H1 (cell line): ENCODE measurements around the gene SELENOO. TPM values are rescaled to one million over a fixed set of nuclear protein-coding genes. Genes with fewer than 3 reads are reported as not detected.

Experiments used
- CTCF ChIA-PET: fragments of 300-600 bp; sonication (Branson Sonifier 250); formaldehyde crosslinking; loops from one replicate; lab custom pipeline; 2021; ENCODE audit not compliant: partially characterized antibody; lab: Charles Lee
- POLR2A ChIA-PET: fragments of 300-600 bp; sonication (Branson Sonifier 250); formaldehyde crosslinking; loops from one replicate; lab custom pipeline; 2021; ENCODE audit warnings: inconsistent platforms; ENCODE audit not compliant: partially characterized antibody; lab: Charles Lee
- DNase-seq, 2 experiments: peaks; one replicate each; pipeline versions ENCODE4 v3.0.0 to v3.0.0-alpha.2; 2010 to 2022; ENCODE audit warnings: low spot score in 2 of 2, low read depth in 1 of 2, mixed read lengths in 1 of 2
- FAIRE-seq: peaks from 2 replicates; lab custom pipeline; 2011; peaks lifted over from hg19 to GRCh38; lab: Jason Lieb, UNC
- H2AFZ ChIP-seq: 2 replicates; pipeline ENCODE4 v1.8.1; 2012; ENCODE audit warnings: low read length, inconsistent platforms
- H2AK5ac ChIP-seq: 2 replicates; pipeline ENCODE4 v1.6.1; 2013; ENCODE audit warnings: low read depth, low read length
- H2BK120ac ChIP-seq: replicated peaks from 2 replicates; pipeline ENCODE3; 2013; ENCODE audit warnings: low read depth, low read length, inconsistent platforms
- H2BK12ac ChIP-seq: 2 replicates; pipeline ENCODE4 v1.6.1; 2013; ENCODE audit warnings: low read depth, low read length
- H2BK15ac ChIP-seq: 2 replicates; pipeline ENCODE4 v1.6.1; 2013; ENCODE audit warnings: low read length
- H2BK20ac ChIP-seq: 2 replicates; pipeline ENCODE4 v1.6.1; 2013; ENCODE audit warnings: low read length
- H2BK5ac ChIP-seq: 2 replicates; pipeline ENCODE4 v1.6.1; 2013; ENCODE audit warnings: low read depth, low read length
- H3K14ac ChIP-seq: 2 replicates; pipeline ENCODE4 v1.6.1; 2013; ENCODE audit warnings: inconsistent platforms; ENCODE audit not compliant: insufficient read length
- H3K18ac ChIP-seq: 2 replicates; pipeline ENCODE4 v1.6.1; 2013; ENCODE audit warnings: low read length; ENCODE audit errors: extremely low read depth
- H3K23ac ChIP-seq: 2 replicates; pipeline ENCODE4 v1.6.1; 2013; ENCODE audit warnings: inconsistent platforms; ENCODE audit not compliant: insufficient read length
- H3K23me2 ChIP-seq: 2 replicates; pipeline ENCODE4 v1.6.1; 2013; ENCODE audit warnings: low read depth, low read length
- H3K27ac ChIP-seq: 2 replicates; pipeline ENCODE4 v1.6.1; 2011; ENCODE audit warnings: low read depth, low read length, inconsistent platforms
- H3K27me3 ChIP-seq, 4 experiments: replicated peaks in 1 of 4; 1 replicate in 1 of 4; 2 replicates in 3 of 4; pipeline versions ENCODE4 v1.6.1 to v1.8.1; 2011 to 2013; ENCODE audit warnings: low read length in 3 of 4, mild to moderate bottlenecking in 3 of 4, inconsistent platforms in 2 of 4, mixed read lengths in 2 of 4, moderate library complexity in 1 of 4; ENCODE audit not compliant: control insufficient read depth in 3 of 4, insufficient read depth in 3 of 4; ENCODE audit errors: extremely low read depth in 1 of 4
- H3K36me3 ChIP-seq, 4 experiments: 2 replicates each; pipeline versions ENCODE4 v1.6.1 to v1.8.1; 2011 to 2013; ENCODE audit warnings: mild to moderate bottlenecking in 4 of 4, low read length in 3 of 4, moderate library complexity in 2 of 4, control low read depth in 1 of 4, inconsistent platforms in 1 of 4; ENCODE audit not compliant: insufficient read depth in 4 of 4, control insufficient read depth in 2 of 4
- H3K4ac ChIP-seq: replicated peaks from 2 replicates; pipeline ENCODE3; 2013; ENCODE audit warnings: low read length, low read depth, mixed read lengths, inconsistent platforms; ENCODE audit not compliant: insufficient read length
- H3K4me1 ChIP-seq, 4 experiments: replicated peaks in 1 of 4; 1 replicate in 1 of 4; 2 replicates in 3 of 4; pipeline versions ENCODE4 v1.6.1 to v1.8.1; 2011 to 2013; ENCODE audit warnings: low read length in 3 of 4, inconsistent platforms in 2 of 4, mixed read lengths in 1 of 4; ENCODE audit not compliant: insufficient read depth in 4 of 4, control insufficient read depth in 3 of 4
- H3K4me2 ChIP-seq, 2 experiments: 2 replicates each; pipeline versions ENCODE4 v1.6.1 to v1.8.1; 2011 to 2013; ENCODE audit warnings: low read depth in 2 of 2, low read length in 2 of 2, control low read depth in 1 of 2, inconsistent platforms in 1 of 2, mild to moderate bottlenecking in 1 of 2; ENCODE audit not compliant: insufficient read depth in 1 of 2
- H3K4me3 ChIP-seq, 4 experiments: fragments of 200-600, 300-600 bp in 1 of 4; sonication (generic), shearing (Covaris generic), sonication (Bioruptor Twin) in 1 of 4; 2 replicates each; pipeline versions ENCODE4 v1.5.1 to v1.8.1; 2011 to 2016; ENCODE audit warnings: low read length in 4 of 4, low read depth in 3 of 4, control low read depth in 2 of 4, inconsistent platforms in 2 of 4, mild to moderate bottlenecking in 2 of 4, mixed read lengths in 1 of 4, moderate library complexity in 1 of 4; ENCODE audit not compliant: insufficient read depth in 2 of 4; ENCODE audit errors: extremely low read depth in 1 of 4
- H3K56ac ChIP-seq: replicated peaks from 2 replicates; pipeline ENCODE3; 2013; ENCODE audit warnings: low read depth, mild to moderate bottlenecking, mixed read lengths, low read length, inconsistent platforms; ENCODE audit not compliant: insufficient read length
- H3K79me1 ChIP-seq: 2 replicates; pipeline ENCODE4 v1.6.1; 2013; ENCODE audit warnings: low read depth, low read length, control low read depth
- H3K79me2 ChIP-seq, 2 experiments: 2 replicates each; pipeline versions ENCODE4 v1.6.1 to v1.8.1; 2012 to 2013; ENCODE audit warnings: low read length in 2 of 2, mild to moderate bottlenecking in 2 of 2, inconsistent platforms in 1 of 2; ENCODE audit not compliant: insufficient read depth in 2 of 2, control insufficient read depth in 1 of 2
- H3K9ac ChIP-seq, 4 experiments: replicated peaks in 1 of 4; 1 replicate in 1 of 4; 2 replicates in 3 of 4; pipeline versions ENCODE4 v1.6.1 to v1.8.1; 2011 to 2013; ENCODE audit warnings: low read depth in 3 of 4, low read length in 3 of 4, control low read depth in 2 of 4, mild to moderate bottlenecking in 2 of 4, moderate library complexity in 2 of 4, inconsistent platforms in 1 of 4; ENCODE audit errors: extremely low read depth in 1 of 4
- H3K9me3 ChIP-seq, 2 experiments: 2 replicates each; pipeline versions ENCODE4 v1.6.1 to v1.8.1; 2012 to 2013; ENCODE audit warnings: mild to moderate bottlenecking in 2 of 2, moderate library complexity in 2 of 2, control low read depth in 1 of 2, inconsistent platforms in 1 of 2, low read depth in 1 of 2, low read length in 1 of 2, mixed read lengths in 1 of 2; ENCODE audit not compliant: insufficient read depth in 2 of 2
- H4K20me1 ChIP-seq, 2 experiments: replicated peaks in 1 of 2; 2 replicates each; pipeline versions ENCODE3 to v1.8.1; 2011 to 2013; ENCODE audit warnings: inconsistent platforms in 2 of 2, low read length in 2 of 2, mild to moderate bottlenecking in 1 of 2; ENCODE audit not compliant: insufficient read depth in 2 of 2, control insufficient read depth in 1 of 2
- H4K5ac ChIP-seq: 2 replicates; pipeline ENCODE4 v1.6.1; 2013; ENCODE audit warnings: low read length, low read depth, mixed read lengths, inconsistent platforms; ENCODE audit not compliant: insufficient read length
- H4K8ac ChIP-seq: 2 replicates; pipeline ENCODE4 v1.8.0; 2013; ENCODE audit warnings: mild to moderate bottlenecking, moderate library complexity, low read length, inconsistent platforms; ENCODE audit not compliant: insufficient read depth; ENCODE audit errors: extremely low read depth
- H4K91ac ChIP-seq: replicated peaks from 2 replicates; pipeline ENCODE3; 2013; ENCODE audit warnings: low read length, mixed read lengths, inconsistent platforms; ENCODE audit not compliant: insufficient read length
- ASH2L ChIP-seq: fragments of 200-600, 300-600 bp; sonication (generic); IDR thresholded peaks from one replicate; pipeline ENCODE4 v1.7.1; 2017; ENCODE audit warnings: low read length
- BRCA1 ChIP-seq: IDR thresholded peaks from 2 replicates; pipeline ENCODE4 v1.6.1; 2012; ENCODE audit warnings: low read depth, low read length, improper control_type of control experiment
- CTBP2 ChIP-seq: IDR thresholded peaks from 2 replicates; pipeline ENCODE4 v1.7.0; 2011; ENCODE audit warnings: borderline replicate concordance, mild to moderate bottlenecking, moderate library complexity, mixed read lengths, low read length; ENCODE audit not compliant: insufficient read depth, insufficient read length
- EGR1 ChIP-seq: IDR thresholded peaks from 2 replicates; pipeline ENCODE4 v1.6.1; 2011; ENCODE audit warnings: low read depth, low read length, borderline replicate concordance
- GABPA ChIP-seq: IDR thresholded peaks from 2 replicates; pipeline ENCODE4 v1.6.1; 2011; ENCODE audit warnings: mild to moderate bottlenecking, low read length, moderate library complexity, borderline replicate concordance; ENCODE audit not compliant: insufficient read depth
- KDM5A ChIP-seq: fragments of 200-600 bp; IDR thresholded peaks from 2 replicates; pipeline ENCODE4 v1.7.1; 2012; ENCODE audit warnings: mild to moderate bottlenecking, low read length, inconsistent platforms, mixed read lengths
- RBBP5 ChIP-seq: IDR thresholded peaks from 2 replicates; pipeline ENCODE4 v1.7.1; 2012; ENCODE audit warnings: low read depth, mild to moderate bottlenecking, inconsistent platforms, low read length, moderate library complexity, borderline replicate concordance
- SP2 ChIP-seq: IDR thresholded peaks from 2 replicates; pipeline ENCODE4 v1.6.1; 2012; ENCODE audit warnings: mild to moderate bottlenecking, low read length, inconsistent platforms
- SUZ12 ChIP-seq: fragments of 200-600 bp; sonication (generic); IDR thresholded peaks from 2 replicates; pipeline ENCODE4 v1.6.1; 2012; ENCODE audit warnings: mild to moderate bottlenecking, inconsistent platforms, low read length, moderate library complexity, mixed read lengths
- WGBS, 2 experiments: shearing (Covaris generic) in 1 of 2; methylation state at CpG; one replicate each; pipeline versions ENCODE4 v1.1.6 to v1.1.7; 2013 to 2015; ENCODE audit warnings: low lambda C conversion rate in 2 of 2, mixed read lengths in 2 of 2, inconsistent platforms in 1 of 2, low coverage in 1 of 2, missing lambda C conversion rate in 1 of 2; ENCODE audit not compliant: insufficient replicate concordance in 2 of 2, insufficient coverage in 1 of 2, insufficient read length in 1 of 2; ENCODE audit errors: extremely low coverage in 1 of 2, missing lambda C conversion rate in 1 of 2; 5-methylcytosine and 5-hydroxymethylcytosine counted together
- polyA plus RNA-seq, 7 experiments: library from polyadenylated mRNA; depleted of rRNA in 3 of 7; stranded (reverse) in 5 of 7; unstranded in 2 of 7; fragments of >200 nt in 5 of 7; fragments of 200-250 nt in 2 of 7; gene quantifications; 1 replicate in 5 of 7; 2 replicates in 1 of 7; 4 replicates in 1 of 7; pipeline versions ENCODE4 v1.2.1 to v1.2.3, GENCODE V29; 2011 to 2013; ENCODE audit warnings: missing spikeins in 2 of 7, mixed read lengths in 2 of 7
- total RNA-seq: library from RNA; stranded (reverse); fragmentation: NEBNext Ultra II Directional; extraction: Animal tissue kit (Norgen Biotek cat#: 25700); gene quantifications from 2 replicates; pipeline ENCODE4 v1.2.1, GENCODE V29; 2021
- TF ChIP-seq, protein P1 (sequence below), 3 experiments: IDR thresholded peaks; 1 replicate in 2 of 3; 2 replicates in 1 of 3; pipeline versions ENCODE4 v1.5.1 to v1.6.1; 2011; ENCODE audit warnings: low read length in 3 of 3, mild to moderate bottlenecking in 3 of 3, inconsistent platforms in 2 of 3, low read depth in 1 of 3, moderate library complexity in 1 of 3; ENCODE audit not compliant: insufficient read depth in 1 of 3; ENCODE audit errors: control extremely low read depth in 1 of 3

Gene SELENOO
- total and polyA plus RNA-seq, 2 of the 8 experiments (the other 6 are each of a cell fraction or from before 2014, with no cell fraction given): 18.6 to 25.1 TPM

DNA sequence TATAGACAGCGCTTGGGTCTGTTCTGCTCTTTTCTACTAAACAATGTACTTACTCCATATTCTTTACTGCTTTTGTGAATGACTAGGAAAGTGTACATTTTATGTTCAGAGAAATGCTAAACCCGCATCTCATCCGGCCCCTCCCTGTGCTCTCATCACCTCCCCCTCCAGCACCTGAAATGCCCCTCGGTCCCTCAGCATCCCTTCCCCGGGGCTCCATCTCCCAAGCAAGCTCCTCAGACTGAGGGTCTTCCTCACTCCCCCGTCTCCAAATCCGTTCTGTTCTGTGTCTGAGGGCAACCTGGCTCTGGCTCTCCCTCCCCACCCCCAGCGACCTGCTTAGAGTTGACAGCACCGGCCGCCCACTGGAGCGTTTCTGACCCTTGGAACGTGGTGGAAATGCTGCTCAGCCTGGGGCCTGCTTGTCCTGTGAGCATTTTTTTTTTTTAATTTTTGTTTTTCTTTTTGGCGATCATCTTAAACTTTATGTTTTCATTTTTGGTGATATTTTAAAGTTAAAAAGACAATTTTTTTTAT is 1.4 kb downstream of the SELENOO start:
- Histone ChIP-seq H3K4me1 (peaks cover 0 to 8% (median 6%) of the 10 kb centered on the region in 4 experiments; a peak in 6 of 7 replicates), H3K36me3 (peaks cover 0 to 19% (median 10%) of the 10 kb centered on the region in 4 experiments; a peak in 5 of 8 replicates), H3K9me3 (no peaks in the 10 kb centered on the region), H2BK5ac (no peak overlapping the region), H3K4ac (no peak overlapping the region), H3K27ac (no peak overlapping the region), H3K56ac (no peak overlapping the region), H4K91ac (no peak overlapping the region), H4K8ac (0 out of 2 replicates have a peak overlapping the region, but pooled peaks have one; percentile 63), H2AK5ac (no peak overlapping the region), H3K23ac (no peak overlapping the region), H3K18ac (no peak overlapping the region), H3K14ac (no peak overlapping the region), H4K5ac (no peak overlapping the region), H2BK15ac (no peak overlapping the region), H3K4me3 (peak overlapping the region; percentile 41 to 69 (median 62)), H2BK20ac (no peak overlapping the region), H3K23me2 (peaks cover 13% of the 10 kb centered on the region; the same call in 1 of the 2 replicates), H3K27me3 (no peaks in the 10 kb centered on the region), H3K79me1 (peaks cover 2% of the 10 kb centered on the region; the same call in 1 of the 2 replicates), H3K4me2 (peak overlapping the region; percentile 84 to 98), H4K20me1 (peaks cover 4 to 24% of the 10 kb centered on the region in 2 experiments), H2BK120ac (no peak overlapping the region), H3K79me2 (peaks cover 0 to 13% of the 10 kb centered on the region in 2 experiments; a peak in 1 of 4 replicates), H2BK12ac (no peak overlapping the region), H3K9ac (peak overlapping the region in 2 of 4 experiments; percentile 34 to 48; a peak in 3 of 7 replicates), H2AFZ (no peak overlapping the region)
- DNase-seq (no peak), FAIRE-seq (no peak)
- ChIA-PET CTCF (interaction anchor here (1.5 kb wide), 1 partner anchor 12 kb away, joined by 6 read pairs; no protein-coding TSS in a partner anchor), POLR2A (interaction anchor here (0.9 to 1.5 kb wide), 3 partner anchors 9 to 52 kb away, joined by 3 to 5 read pairs (median 4); partner anchors contain the start of gene TUBGCP6)
- 82% methylated on average over 13 of the region's 13 CpGs; no CpG with 5 or more reads in 1 of the 2 experiments for WGBS, 2 experiments
- TF ChIP-seq RBBP5 (no peak), EGR1 (no peak), SUZ12 (no peak), GABPA (no peak), KDM5A (no peak), CTBP2 (no peak), ASH2L (no peak), BRCA1 (no peak), SP2 (no peak)
- TF ChIP-seq, protein P1, sequence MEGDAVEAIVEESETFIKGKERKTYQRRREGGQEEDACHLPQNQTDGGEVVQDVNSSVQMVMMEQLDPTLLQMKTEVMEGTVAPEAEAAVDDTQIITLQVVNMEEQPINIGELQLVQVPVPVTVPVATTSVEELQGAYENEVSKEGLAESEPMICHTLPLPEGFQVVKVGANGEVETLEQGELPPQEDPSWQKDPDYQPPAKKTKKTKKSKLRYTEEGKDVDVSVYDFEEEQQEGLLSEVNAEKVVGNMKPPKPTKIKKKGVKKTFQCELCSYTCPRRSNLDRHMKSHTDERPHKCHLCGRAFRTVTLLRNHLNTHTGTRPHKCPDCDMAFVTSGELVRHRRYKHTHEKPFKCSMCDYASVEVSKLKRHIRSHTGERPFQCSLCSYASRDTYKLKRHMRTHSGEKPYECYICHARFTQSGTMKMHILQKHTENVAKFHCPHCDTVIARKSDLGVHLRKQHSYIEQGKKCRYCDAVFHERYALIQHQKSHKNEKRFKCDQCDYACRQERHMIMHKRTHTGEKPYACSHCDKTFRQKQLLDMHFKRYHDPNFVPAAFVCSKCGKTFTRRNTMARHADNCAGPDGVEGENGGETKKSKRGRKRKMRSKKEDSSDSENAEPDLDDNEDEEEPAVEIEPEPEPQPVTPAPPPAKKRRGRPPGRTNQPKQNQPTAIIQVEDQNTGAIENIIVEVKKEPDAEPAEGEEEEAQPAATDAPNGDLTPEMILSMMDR (IDR thresholded peaks at IDR 0.05; ENCODE audit: control extremely low read depth in 1 of 3, insufficient read depth in 1 of 3, low read depth in 1 of 3, low read length in 3 of 3): no peak
